ENCODE results near the gene DAW1. TPM values are rescaled to one million over a fixed set of nuclear protein-coding genes. Genes with fewer than 3 reads are reported as not detected.

DAW1 gene
- total and polyA plus RNA-seq, 2 of the 13 experiments (the other 11 are each of a cell fraction or from before 2014, with no cell fraction given), result not detected

- no peaks in the 10 kb centered on the region for H4K20me1 ChIP-seq (ENCODE audit: insufficient read depth, low read length)
- CTCF ChIA-PET (ENCODE audit: low intra/inter-chr PET ratio, low total read pairs), result no interaction called here
- no peak for ATAC-seq
- no peaks in the 10 kb centered on the region for H3K9me3 ChIP-seq (ENCODE audit: low read length)
- BruUV-seq (replicated peaks), result no TSS peak
- no peak overlapping the region for H3K4me2 ChIP-seq (ENCODE audit: low read depth, low read length)
- DNase-seq (ENCODE audit: low spot score), result no peak
- no peaks in the 10 kb centered on the region for H3K36me3 ChIP-seq (replicated peaks in 1 of 2; ENCODE audit: control insufficient read depth in 1 of 2, insufficient read depth in 2 of 2, low read length in 2 of 2)
- intact Hi-C loops (cut with micrococcal nuclease; ENCODE audit: unreplicated experiment), result no loop called here
- POLR2A ChIA-PET, result no interaction called here
- TF ChIP-seq POLR2AphosphoS5 (IDR thresholded peaks at IDR 0.05; ENCODE audit: low read depth, low read length) (no peak), ZNF256 (CRISPR knock-in tag; conservative IDR thresholded peaks at IDR 0.05) (no peak), ZNF253 (CRISPR knock-in tag; IDR thresholded peaks at IDR 0.05; ENCODE audit: borderline replicate concordance) (no peak), ZSCAN31 (CRISPR knock-in tag; IDR thresholded peaks at IDR 0.05; ENCODE audit: low read depth) (no peak), ZNF121 (CRISPR knock-in tag; IDR thresholded peaks at IDR 0.05) (no peak), ARID2 (CRISPR knock-in tag; IDR thresholded peaks at IDR 0.05; ENCODE audit: borderline replicate concordance) (no peak)
- no peaks in the 10 kb centered on the region for H3K79me2 ChIP-seq (ENCODE audit: insufficient read depth, low read length)
- no peak overlapping the region for H3K4me3 ChIP-seq (replicated peaks in 1 of 3; ENCODE audit: insufficient read depth in 1 of 3, low read depth in 2 of 3, low read length in 3 of 3)
- H3K9ac ChIP-seq (ENCODE audit: insufficient read depth, low read depth, low read length), result no peak overlapping the region
- in situ Hi-C loops (cut with HindIII; ENCODE audit: extremely low pct_ligation_motif_present, low pct_unique_long_range_greater_than_20kb), result no loop called here
- FAIRE-seq, result no peak
- H2AFZ ChIP-seq (ENCODE audit: low read length), result no peak overlapping the region
- no peak overlapping the region for H3K27ac ChIP-seq (ENCODE audit: extremely low read length, insufficient read depth, low read length)
- H3K4me1 ChIP-seq (ENCODE audit: insufficient read depth, low read length), result no peaks in the 10 kb centered on the region
- H3K27me3 ChIP-seq (ENCODE audit: control insufficient read depth in 1 of 2, insufficient read depth in 2 of 2, low read length in 2 of 2), result peaks cover 0 to 1% of the 10 kb centered on the region in 2 experiments; a peak in 2 of 5 replicates
- WGBS (ENCODE audit: low lambda C conversion rate), result 13% methylated on average over 7 of the region's 7 CpGs
Observed at GRCh38 chr2:227971619-227972230, 100.3 kb downstream of the DAW1 start.

DNA sequence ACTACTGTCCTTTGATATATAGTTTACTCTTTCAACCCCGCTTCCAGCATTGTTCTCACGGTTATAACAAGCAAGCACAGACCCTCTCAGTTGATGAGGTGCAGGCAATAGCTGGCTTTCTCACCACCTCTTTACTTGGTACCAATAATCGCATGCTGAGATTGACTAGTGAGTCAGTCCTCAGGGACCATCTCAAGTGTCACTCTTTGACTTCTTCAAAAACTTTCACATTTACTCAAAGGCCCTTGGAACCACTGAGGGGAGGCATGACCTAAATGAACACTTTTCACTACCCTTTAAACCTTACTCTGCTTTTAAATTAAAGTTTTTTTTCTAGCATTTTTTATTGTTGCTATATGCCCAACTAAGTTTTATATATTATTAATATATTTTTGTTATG lies 101.8 kb downstream of the DAW1 start:
- H4K20me1 ChIP-seq (ENCODE audit: insufficient read depth, low read length), result no peaks in the 10 kb centered on the region
- no peak for DNase-seq (ENCODE audit: low spot score)
- no peaks in the 10 kb centered on the region for H3K4me1 ChIP-seq (ENCODE audit: insufficient read depth, low read length)
- no peak overlapping the region for H3K4me3 ChIP-seq (replicated peaks in 1 of 3; ENCODE audit: insufficient read depth in 1 of 3, low read depth in 2 of 3, low read length in 3 of 3)
- CTCF ChIA-PET (ENCODE audit: low intra/inter-chr PET ratio, low total read pairs), result no interaction called here
- no TSS peak for BruUV-seq (replicated peaks)
- no peak for FAIRE-seq
- H3K27ac ChIP-seq (ENCODE audit: extremely low read length, insufficient read depth, low read length), result no peak overlapping the region
- H3K9me3 ChIP-seq (ENCODE audit: low read length), result no peaks in the 10 kb centered on the region
- no peak overlapping the region for H3K9ac ChIP-seq (ENCODE audit: insufficient read depth, low read depth, low read length)
- intact Hi-C loops (cut with micrococcal nuclease; ENCODE audit: unreplicated experiment), result no loop called here
- no peaks in the 10 kb centered on the region for H3K36me3 ChIP-seq (replicated peaks in 1 of 2; ENCODE audit: control insufficient read depth in 1 of 2, insufficient read depth in 2 of 2, low read length in 2 of 2)
- in situ Hi-C loops (cut with HindIII; ENCODE audit: extremely low pct_ligation_motif_present, low pct_unique_long_range_greater_than_20kb), result no loop called here
- 13% methylated on average over 3 of the region's 3 CpGs for WGBS (ENCODE audit: low lambda C conversion rate)
- H2AFZ ChIP-seq (ENCODE audit: low read length), result no peak overlapping the region
- no peak for ATAC-seq
- no peaks in the 10 kb centered on the region for H3K79me2 ChIP-seq (ENCODE audit: insufficient read depth, low read length)
- POLR2A ChIA-PET, result no interaction called here
- H3K4me2 ChIP-seq (ENCODE audit: low read depth, low read length), result no peak overlapping the region
- H3K27me3 ChIP-seq (ENCODE audit: control insufficient read depth in 1 of 2, insufficient read depth in 2 of 2, low read length in 2 of 2), result peaks cover 0 to 1% of the 10 kb centered on the region in 2 experiments; a peak in 2 of 5 replicates
- TF ChIP-seq ZNF766 (CRISPR knock-in tag; IDR thresholded peaks at IDR 0.05; ENCODE audit: borderline replicate concordance) (no peak), ZSCAN31 (CRISPR knock-in tag; IDR thresholded peaks at IDR 0.05; ENCODE audit: low read depth) (no peak), ZNF616 (CRISPR knock-in tag; IDR thresholded peaks at IDR 0.05; ENCODE audit: low read depth) (no peak), ELK4 (CRISPR knock-in tag; IDR thresholded peaks at IDR 0.05; ENCODE audit: borderline replicate concordance) (no peak), SALL2 (CRISPR knock-in tag; IDR thresholded peaks at IDR 0.05) (no peak), NFKB2 (CRISPR knock-in tag; IDR thresholded peaks at IDR 0.05; ENCODE audit: borderline replicate concordance) (no peak), HNF4G (IDR thresholded peaks at IDR 0.05; ENCODE audit: borderline replicate concordance, low read depth, low read length) (no peak), HNF4G (CRISPR knock-in tag; IDR thresholded peaks at IDR 0.05; ENCODE audit: borderline replicate concordance, low read depth) (no peak), NONO (IDR thresholded peaks at IDR 0.05) (no peak), NONO (CRISPR knock-in tag; conservative IDR thresholded peaks at IDR 0.05) (no peak), TBP (CRISPR knock-in tag; IDR thresholded peaks at IDR 0.05) (no peak), RARG (CRISPR knock-in tag; IDR thresholded peaks at IDR 0.05; ENCODE audit: low read depth) (no peak), SALL1 (CRISPR knock-in tag; IDR thresholded peaks at IDR 0.05) (no peak)
- TF ChIP-seq, protein P1, sequence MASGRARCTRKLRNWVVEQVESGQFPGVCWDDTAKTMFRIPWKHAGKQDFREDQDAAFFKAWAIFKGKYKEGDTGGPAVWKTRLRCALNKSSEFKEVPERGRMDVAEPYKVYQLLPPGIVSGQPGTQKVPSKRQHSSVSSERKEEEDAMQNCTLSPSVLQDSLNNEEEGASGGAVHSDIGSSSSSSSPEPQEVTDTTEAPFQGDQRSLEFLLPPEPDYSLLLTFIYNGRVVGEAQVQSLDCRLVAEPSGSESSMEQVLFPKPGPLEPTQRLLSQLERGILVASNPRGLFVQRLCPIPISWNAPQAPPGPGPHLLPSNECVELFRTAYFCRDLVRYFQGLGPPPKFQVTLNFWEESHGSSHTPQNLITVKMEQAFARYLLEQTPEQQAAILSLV (CRISPR knock-in tag; IDR thresholded peaks at IDR 0.05; ENCODE audit: borderline replicate concordance), result no peak

All from HepG2 (cell line).